Activated naive CD4-positive, alpha-beta T cell treated with anti-CD3 and anti-CD28 coated beads, Interleukin-2, amount 50 U/mL, for 72 hours (primary cell): ENCODE results near the gene HUS1B. TPM values are rescaled to one million over a fixed set of nuclear protein-coding genes. Genes with fewer than 3 reads are reported as not detected.

ENCODE experiments used
- ATAC-seq, 2 donors: fragments of 150-1000 bp; cut with Tn5 transposase; 2 replicates each; pipeline ENCODE4 v1.10.0; 2021; ENCODE audit warnings: mild to moderate bottlenecking in 2 of 2, moderate library complexity in 2 of 2
- DNase-seq, 2 donors: peaks; one replicate each; pipeline ENCODE4 v3.0.0; 2021 to 2022; ENCODE audit warnings: low spot score in 2 of 2
- H3K27ac Mint-ChIP-seq, 2 donors: one replicate each; pipeline ENCODE4 v1.8.0; 2022; ENCODE audit warnings: mild to moderate bottlenecking in 2 of 2, mixed read lengths in 2 of 2
- H3K36me3 Mint-ChIP-seq, 2 donors: one replicate each; pipeline ENCODE4 v1.8.0; 2022; ENCODE audit warnings: mixed read lengths in 2 of 2
- H3K9me3 Mint-ChIP-seq, 2 donors: one replicate each; pipeline ENCODE4 v1.8.0; 2022; ENCODE audit warnings: mixed read lengths in 2 of 2
- total RNA-seq, 2 donors: library from RNA; stranded (reverse); gene quantifications; one replicate each; pipeline ENCODE4 v1.2.3, GENCODE V29; 2022

The HUS1B gene
- total RNA-seq, 2 donors from 2014 or later = 1.6 to 1.9 TPM

DNA sequence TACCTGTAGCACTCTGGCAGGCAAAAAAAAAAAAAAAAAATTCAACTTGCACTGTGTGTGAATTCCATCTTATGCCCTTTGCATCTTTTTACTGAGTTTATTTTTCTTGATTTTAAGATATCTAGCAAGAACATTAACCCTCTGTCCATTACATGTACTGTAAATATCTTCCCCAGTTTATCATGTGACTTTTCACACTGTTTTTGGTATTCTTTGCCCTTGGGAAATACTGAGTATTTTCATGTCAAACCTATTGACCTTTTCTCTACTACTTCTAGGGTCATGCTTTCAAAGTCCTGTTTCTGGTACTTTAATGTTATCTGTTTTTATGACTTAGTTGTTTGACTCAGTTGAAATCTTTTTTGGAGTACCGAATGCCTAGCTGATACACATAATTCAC lies 843 bp upstream of the HUS1B start:
- H3K27ac Mint-ChIP-seq = peak overlapping the region in 1 of 2 donors; percentile 16
- H3K36me3 Mint-ChIP-seq = peaks cover 5 to 39% of the 10 kb centered on the region in 2 donors
- peaks cover 4 to 6% of the 10 kb centered on the region in 2 donors for H3K9me3 Mint-ChIP-seq
- DNase-seq (no peak), ATAC-seq (no peak)

DNA sequence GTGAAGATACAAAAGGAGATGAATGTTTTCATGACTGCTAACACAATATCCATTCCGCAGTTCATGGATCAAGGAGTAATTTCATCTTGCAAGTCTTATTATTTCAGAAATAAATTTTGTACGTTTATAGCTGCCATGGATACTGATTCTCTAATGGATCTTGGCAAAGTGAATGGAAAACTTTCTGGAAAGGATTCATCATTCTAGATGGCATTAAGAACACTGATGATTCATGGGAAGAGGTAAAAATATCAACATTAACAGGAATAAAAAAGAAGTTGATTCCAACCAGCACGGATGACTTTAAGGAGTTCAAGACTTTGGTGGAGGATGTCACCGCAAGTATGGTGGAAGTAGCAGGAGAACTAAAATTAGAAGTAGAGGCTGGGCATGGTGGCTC lies 2.8 kb downstream of the HUS1B start:
- H3K9me3 Mint-ChIP-seq = peaks cover 4 to 6% of the 10 kb centered on the region in 2 donors
- H3K36me3 Mint-ChIP-seq = peaks cover 5 to 32% of the 10 kb centered on the region in 2 donors
- H3K27ac Mint-ChIP-seq = no peak overlapping the region
- no peak for DNase-seq
- ATAC-seq = no peak

DNA sequence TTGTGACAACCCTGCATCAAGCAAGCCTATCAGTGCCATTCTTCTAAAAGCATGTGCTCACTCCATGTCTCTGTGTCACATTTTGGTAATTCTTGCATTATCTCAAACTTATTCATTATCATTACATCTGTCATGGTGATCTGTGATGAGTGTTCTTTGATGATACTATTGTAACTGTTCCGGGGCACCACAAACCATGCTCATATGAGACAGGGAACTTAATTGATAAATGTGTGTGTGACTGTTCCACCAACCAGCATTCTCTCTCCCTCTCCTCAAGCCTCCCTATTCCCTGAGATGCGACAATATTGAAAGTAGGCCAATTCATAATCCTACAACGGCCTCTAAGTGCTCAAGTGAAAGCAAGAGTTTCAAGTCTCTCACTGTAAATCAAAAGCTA lies 4.0 kb downstream of the HUS1B start:
- no peak overlapping the region for H3K27ac Mint-ChIP-seq
- H3K9me3 Mint-ChIP-seq = peaks cover 4 to 6% of the 10 kb centered on the region in 2 donors
- DNase-seq (no peak), ATAC-seq (peak in 1 of 2 donors; percentile 37)
- H3K36me3 Mint-ChIP-seq = peaks cover 5 to 32% of the 10 kb centered on the region in 2 donors

DNA sequence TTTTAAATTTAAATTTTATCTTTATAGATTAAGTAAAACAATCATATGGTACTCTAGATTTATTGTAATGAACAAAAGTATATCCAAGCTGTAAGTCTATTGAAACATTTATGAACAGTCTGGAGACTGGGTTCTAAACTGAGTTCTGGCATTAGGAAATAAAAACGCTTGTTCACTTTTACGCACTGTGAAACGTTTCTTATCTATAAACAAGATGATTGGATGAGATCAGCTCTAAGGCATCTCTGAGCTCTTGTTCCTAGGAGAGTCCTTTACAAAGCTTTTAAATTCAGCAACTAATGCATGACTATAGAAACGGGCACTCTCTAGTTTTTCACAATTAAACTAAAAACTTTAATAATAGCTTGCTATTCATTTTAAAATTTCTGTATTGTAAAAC lies 6.8 kb downstream of the HUS1B start:
- Mint-ChIP-seq H3K36me3 (peaks cover 0 to 13% of the 10 kb centered on the region in 2 donors), H3K9me3 (peaks cover 3 to 4% of the 10 kb centered on the region in 2 donors), H3K27ac (no peak overlapping the region)
- ATAC-seq (no peak), DNase-seq (no peak)

DNA sequence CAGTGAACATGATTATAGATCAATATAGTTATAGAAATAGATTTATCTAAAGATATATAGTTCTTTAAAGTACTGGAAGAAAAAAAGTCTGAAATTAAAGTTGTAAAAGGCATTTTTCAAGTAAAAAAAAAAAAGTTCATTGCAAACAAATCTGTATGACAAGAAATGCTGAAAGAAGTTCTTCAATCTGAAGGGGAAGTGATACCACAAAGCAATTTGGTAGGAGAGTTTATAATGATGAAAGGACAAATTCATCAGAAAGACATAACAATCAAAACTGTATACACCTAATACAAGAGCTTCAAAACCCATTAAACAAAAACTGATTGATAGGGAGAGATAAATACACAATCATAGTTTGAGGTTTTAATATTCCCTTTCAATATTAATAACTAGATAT lies 14.1 kb downstream of the HUS1B start:
- no peak for ATAC-seq
- H3K27ac Mint-ChIP-seq = no peak overlapping the region
- peaks cover 0 to 8% of the 10 kb centered on the region in 2 donors for H3K36me3 Mint-ChIP-seq
- peaks cover 0 to 6% of the 10 kb centered on the region in 2 donors for H3K9me3 Mint-ChIP-seq
- DNase-seq = no peak

DNA sequence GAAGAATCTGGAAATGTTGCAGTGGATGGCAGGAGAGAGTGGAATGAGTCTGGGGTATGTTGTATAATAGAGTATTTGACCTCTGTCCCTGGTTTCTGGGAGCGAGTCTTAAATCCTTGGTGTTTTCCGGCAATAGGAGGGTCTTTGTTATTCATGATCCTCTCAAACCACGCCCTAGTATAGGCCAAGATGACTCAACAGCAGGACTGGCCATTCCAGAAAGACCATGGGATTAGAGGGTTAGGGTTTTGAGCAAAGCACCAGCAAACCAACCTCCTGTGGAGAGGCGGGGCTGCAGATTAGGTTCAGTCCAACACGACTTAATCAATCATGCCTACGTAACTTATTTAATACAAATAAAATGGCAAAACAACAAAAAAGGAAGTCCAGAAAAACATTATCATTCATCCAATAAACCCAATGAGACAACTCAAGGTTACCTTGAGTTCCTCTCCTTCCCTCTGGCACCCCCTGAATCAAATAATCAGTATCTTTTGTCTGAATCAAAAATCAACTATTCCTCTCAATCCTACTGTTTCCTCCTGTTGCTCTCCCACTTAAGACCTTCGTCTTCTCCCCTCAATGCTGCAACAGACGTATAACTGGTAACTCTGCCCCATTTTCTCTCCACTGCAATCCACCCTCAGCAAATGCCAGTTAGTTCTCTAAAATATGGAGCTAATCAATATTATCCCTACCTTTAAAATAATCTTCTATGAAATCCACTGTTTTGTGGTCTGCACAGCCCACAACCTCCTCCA lies 15.5 kb downstream of the HUS1B start:
- H3K36me3 Mint-ChIP-seq = peaks cover 6 to 8% of the 10 kb centered on the region in 2 donors
- no peak for ATAC-seq
- no peak overlapping the region for H3K27ac Mint-ChIP-seq
- H3K9me3 Mint-ChIP-seq = peaks cover 0 to 6% of the 10 kb centered on the region in 2 donors
- no peak for DNase-seq

DNA sequence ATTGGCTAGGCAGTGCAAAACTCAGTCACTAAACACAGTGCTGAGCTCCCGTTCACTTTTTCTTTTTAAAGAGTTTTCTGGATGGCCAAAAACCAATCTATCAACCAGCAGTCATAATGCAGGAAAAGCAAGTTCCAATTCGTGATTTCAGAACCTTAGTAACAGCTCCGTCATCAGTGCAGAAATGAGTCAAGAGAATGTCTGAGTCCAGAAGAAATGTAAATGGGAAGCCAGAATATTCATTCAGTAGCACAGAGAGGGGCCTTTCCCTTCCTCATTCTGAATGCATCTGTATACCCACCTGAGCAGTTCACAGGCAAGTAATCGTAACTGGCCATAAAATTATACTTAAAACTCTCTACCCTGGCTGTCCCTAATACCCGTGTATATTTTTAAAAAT lies 20.4 kb downstream of the HUS1B start:
- H3K9me3 Mint-ChIP-seq = no peaks in the 10 kb centered on the region
- peaks cover 6 to 11% of the 10 kb centered on the region in 2 donors for H3K36me3 Mint-ChIP-seq
- DNase-seq (no peak), ATAC-seq (peak; percentile 95)
- H3K27ac Mint-ChIP-seq = peak overlapping the region in 1 of 2 donors; percentile 54

DNA sequence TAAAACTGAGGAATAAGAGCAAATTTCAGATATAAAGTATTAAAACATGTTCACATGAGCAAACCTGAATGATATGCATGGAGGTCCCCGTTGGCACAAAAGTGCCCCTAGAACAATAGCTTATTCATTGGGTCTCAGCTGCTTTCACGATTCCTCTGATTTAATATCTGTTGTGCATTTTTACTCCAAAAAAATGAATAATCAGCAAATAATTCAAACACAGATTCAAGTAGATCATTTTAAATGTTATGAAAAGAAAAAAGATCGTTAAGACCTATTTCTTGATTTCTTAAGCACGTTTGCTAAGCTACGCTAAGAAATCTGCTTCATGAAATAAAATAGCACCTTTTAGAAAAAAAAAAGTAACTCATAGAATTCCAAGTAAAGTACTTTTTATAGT lies 21.7 kb downstream of the HUS1B start:
- no peak overlapping the region for H3K27ac Mint-ChIP-seq
- ATAC-seq (no peak), DNase-seq (no peak)
- H3K36me3 Mint-ChIP-seq = peaks cover 5 to 11% of the 10 kb centered on the region in 2 donors
- H3K9me3 Mint-ChIP-seq = no peaks in the 10 kb centered on the region

DNA sequence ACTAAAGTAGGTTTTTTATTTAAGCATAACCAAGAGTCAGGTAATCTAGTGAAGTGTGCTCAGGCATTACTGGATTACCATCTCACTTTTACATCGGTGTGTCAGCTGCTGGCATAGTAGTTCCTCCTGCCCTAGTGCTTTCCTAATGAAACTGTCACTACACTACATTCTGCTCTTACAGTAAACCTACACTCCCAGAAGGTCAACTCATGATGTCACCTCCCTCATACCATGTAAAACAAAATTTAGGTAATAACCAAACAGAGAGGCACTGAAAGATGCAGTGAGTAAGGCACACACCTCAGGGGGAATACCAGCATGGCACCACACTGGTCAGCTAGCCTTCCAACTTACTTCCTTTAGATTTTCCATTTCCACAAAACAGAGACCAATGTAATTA lies 23.3 kb downstream of the HUS1B start:
- Mint-ChIP-seq H3K27ac (no peak overlapping the region), H3K9me3 (no peaks in the 10 kb centered on the region), H3K36me3 (peaks cover 5 to 11% of the 10 kb centered on the region in 2 donors)
- DNase-seq (no peak), ATAC-seq (peak in 1 of 2 donors; percentile 53)

DNA sequence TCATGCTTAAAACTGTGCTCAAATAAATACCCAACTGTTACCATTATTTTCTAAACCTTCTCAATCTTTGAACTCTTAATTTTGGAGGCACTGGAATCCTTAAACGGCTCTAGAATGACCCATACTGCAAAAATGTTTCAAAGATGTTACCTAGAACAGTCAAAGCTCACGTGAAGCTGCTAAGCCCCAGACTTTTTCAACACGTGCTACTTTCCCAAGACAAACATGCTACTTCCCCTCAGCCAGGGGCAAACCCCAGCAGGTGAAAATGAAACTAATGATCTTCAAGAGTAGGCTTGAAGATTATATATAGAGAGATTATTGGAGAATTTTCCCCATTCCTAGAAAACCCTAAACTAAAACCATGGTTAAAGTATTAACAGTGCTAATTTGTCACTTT lies 28.1 kb downstream of the HUS1B start:
- Mint-ChIP-seq H3K9me3 (no peaks in the 10 kb centered on the region), H3K27ac (no peak overlapping the region), H3K36me3 (peaks cover 0 to 4% of the 10 kb centered on the region in 2 donors)
- no peak for DNase-seq
- ATAC-seq = no peak

DNA sequence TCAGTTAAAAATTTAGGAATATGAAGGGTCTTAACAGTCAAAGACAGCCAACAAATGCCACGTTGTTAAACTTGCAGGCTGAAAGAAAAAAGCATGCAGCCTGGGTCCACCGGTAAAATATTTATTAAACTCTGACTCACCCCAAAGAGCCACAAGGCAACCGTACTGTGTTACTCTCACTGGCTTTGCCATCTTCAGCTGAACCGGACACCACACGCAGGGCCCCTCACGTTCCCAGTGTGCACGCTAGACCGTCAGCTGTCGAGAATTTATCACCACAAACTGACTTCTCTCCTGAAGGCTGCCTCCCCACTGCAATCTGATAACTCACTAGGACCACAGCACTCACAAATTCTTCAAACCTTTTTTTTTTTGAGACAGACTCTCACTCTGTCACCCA lies 30.7 kb downstream of the HUS1B start:
- DNase-seq (no peak), ATAC-seq (no peak)
- Mint-ChIP-seq H3K36me3 (no peaks in the 10 kb centered on the region), H3K27ac (peak overlapping the region in 1 of 2 donors; percentile 57), H3K9me3 (no peaks in the 10 kb centered on the region)

DNA sequence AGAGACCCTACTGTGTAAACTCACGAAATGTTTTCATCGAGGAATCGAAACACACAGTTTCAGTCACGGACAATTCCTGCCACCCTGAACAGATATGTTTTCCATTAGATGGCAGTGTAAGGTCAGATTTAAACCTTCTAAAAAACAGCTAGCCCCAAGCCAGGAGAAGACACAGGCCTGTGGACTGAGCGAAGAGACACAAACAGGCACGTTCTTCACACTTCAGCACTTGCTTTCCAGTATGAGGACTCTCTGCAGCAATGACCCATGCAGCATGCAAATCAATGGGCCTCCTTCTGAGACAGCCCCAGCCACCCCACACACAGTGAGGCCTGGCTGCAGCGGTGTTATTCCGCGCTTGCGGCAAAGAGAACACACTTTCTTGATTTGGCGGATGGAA lies 31.9 kb downstream of the HUS1B start:
- Mint-ChIP-seq H3K27ac (no peak overlapping the region), H3K36me3 (no peaks in the 10 kb centered on the region), H3K9me3 (no peaks in the 10 kb centered on the region)
- ATAC-seq (no peak), DNase-seq (no peak)

DNA sequence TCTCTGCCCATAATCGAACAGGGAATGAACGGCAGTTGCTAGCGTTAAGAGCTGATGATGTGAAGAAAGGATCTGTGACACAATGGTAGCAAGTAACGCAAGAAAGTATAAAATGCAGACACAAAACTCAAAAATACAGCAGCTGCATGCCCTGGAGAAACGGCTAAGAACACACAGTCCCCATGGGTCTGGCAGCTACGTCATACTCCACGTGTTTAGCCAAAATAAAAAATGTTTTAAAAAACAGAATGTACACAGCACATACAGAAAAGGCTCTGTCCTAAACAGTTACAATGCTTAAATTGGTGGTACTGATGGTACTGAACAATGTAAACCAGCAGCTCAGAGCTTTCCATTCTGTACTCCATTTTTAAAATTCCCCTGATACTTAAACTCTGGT lies 34.4 kb downstream of the HUS1B start:
- ATAC-seq = no peak
- DNase-seq = no peak
- no peaks in the 10 kb centered on the region for H3K36me3 Mint-ChIP-seq
- H3K27ac Mint-ChIP-seq = peak overlapping the region in 1 of 2 donors; percentile 44
- H3K9me3 Mint-ChIP-seq = no peaks in the 10 kb centered on the region

DNA sequence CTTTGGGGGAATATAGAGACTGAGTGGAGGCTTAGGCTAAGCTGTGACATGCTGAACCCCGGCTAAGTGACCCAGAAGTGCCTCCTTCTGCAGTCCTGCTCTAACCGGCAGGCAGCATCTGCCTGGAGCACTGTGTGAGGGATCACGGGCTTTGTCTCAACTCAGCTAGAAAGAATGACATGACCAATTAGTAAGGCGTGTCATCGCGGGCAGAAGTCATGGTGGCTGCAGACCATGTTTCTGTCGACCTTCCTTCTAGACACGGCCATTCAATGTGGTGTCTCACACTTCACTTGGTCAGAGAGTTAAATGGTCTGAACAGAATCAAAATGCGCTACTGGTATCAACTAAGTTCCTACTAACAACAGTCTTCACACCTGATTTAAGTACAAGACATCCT lies 35.0 kb downstream of the HUS1B start:
- ATAC-seq (no peak), DNase-seq (no peak)
- Mint-ChIP-seq H3K36me3 (no peaks in the 10 kb centered on the region), H3K27ac (peak overlapping the region in 1 of 2 donors; percentile 16), H3K9me3 (no peaks in the 10 kb centered on the region)

DNA sequence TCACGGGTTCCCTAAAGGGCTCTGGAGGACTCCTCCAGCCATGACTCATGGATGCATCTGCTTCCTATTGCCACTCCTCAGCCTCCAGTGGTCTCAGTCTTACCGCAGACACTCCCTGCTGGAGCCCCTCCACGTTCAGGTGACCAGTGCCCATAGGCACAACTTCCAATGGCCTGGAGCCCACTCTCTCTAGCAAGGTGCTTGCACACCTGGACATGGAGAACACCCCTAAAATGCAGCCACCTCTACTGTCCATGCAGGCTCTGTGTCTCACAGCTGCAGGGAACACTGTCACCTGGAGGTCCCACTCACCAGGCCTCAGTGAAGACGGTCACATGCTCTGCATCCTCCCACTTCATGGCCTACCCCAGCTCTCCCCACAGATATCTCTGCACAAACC lies 36.0 kb downstream of the HUS1B start:
- DNase-seq = no peak
- Mint-ChIP-seq H3K27ac (peak overlapping the region; percentile 12 to 72), H3K36me3 (peaks cover 0 to 3% of the 10 kb centered on the region in 2 donors), H3K9me3 (no peaks in the 10 kb centered on the region)
- ATAC-seq = no peak

DNA sequence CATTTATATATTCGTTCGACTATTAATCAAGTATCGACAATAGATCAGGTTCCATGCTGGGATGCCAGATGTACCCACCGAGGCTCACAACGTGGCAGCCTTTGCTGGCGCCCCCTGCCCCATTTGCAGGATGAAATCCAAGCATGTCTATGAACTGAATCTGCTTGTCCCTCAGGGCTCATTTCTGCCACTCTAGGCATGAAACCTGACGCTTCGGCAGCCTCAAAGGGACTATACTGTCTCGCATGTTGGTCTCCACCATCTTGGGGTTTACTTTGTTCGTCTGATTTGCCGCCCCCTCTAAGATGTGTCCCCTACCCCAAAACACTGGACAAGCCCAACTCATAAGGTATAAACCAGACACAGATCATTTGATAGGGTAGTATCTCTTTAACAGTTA lies 36.7 kb downstream of the HUS1B start:
- peaks cover 2 to 7% of the 10 kb centered on the region in 2 donors for H3K36me3 Mint-ChIP-seq

DNA sequence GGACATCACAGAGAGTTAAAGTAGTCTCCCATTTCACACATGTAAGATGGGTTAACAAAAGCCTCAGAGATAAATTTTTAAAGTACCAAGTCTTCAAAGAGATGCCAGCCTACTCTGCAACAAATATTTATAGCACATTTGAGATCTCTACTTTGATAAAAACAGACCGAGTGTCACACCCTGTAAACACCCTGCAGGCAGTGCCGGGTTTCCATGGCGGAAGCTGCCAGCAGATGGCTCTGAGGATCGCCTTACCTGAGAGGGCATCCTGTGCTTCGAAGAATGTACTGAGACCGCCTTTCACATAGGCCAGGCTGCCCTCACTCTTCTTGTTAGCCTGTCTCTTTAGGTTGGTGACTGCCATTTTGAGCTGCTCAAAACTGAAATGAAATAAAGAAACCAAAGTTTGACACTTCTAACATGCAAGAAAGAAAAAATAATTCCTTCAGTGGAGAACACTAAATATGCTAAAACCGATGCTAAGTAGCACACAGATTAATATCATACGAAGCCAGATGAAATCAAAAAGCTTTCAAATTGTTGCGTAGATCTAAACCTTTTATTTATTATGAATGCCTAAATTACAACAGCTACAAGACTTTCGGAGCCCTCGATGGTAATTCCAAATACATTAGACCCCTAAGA lies 39.3 kb downstream of the HUS1B start:
- no peak for ATAC-seq
- DNase-seq = no peak
- Mint-ChIP-seq H3K36me3 (peaks cover 5 to 7% of the 10 kb centered on the region in 2 donors), H3K9me3 (no peaks in the 10 kb centered on the region), H3K27ac (no peak overlapping the region)

More for the DNA sequence above, 36.7 kb downstream of the HUS1B start:
- DNase-seq (no peak), ATAC-seq (no peak)
- Mint-ChIP-seq H3K9me3 (no peaks in the 10 kb centered on the region), H3K27ac (peak overlapping the region in 1 of 2 donors; percentile 12)

DNA sequence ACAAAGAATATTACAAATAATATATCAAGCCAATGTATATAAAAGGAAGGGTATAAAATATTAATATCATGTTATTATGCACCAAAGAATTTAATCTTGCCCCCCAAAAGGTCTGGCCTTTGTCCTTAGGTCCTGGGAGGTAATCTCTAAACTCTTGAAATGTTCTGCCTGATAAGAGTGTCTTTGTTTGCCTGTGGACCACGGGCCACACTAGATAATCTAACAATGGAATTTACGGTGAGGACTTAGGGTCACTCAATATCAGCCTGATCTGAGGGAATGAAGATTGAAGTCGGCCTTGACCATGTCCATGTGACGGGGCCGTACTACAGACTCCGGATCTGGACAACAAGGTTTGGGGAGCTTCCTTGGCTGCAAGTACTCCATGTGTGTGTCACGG lies 42.9 kb downstream of the HUS1B start:
- DNase-seq = no peak
- Mint-ChIP-seq H3K9me3 (no peaks in the 10 kb centered on the region), H3K27ac (no peak overlapping the region), H3K36me3 (peaks cover 5 to 8% of the 10 kb centered on the region in 2 donors)
- no peak for ATAC-seq
